Colonic mucosa (tissue), 4 donors: ENCODE data around the gene ECHS1. TPM values are rescaled to one million over a fixed set of nuclear protein-coding genes. Genes with fewer than 3 reads are reported as not detected.

ENCODE experiments used
- DNase-seq: peaks from one replicate; pipeline ENCODE4 v3.0.0-alpha.2; 2020
- H3K27ac ChIP-seq: fragments of 200-600 bp; one replicate; pipeline ENCODE4 v1.8.0; 2021
- H3K27me3 ChIP-seq: fragments of 200-600 bp; one replicate; pipeline ENCODE4 v1.8.0; 2021
- H3K36me3 ChIP-seq: fragments of 200-600 bp; one replicate; pipeline ENCODE4 v1.8.0; 2021
- H3K4me1 ChIP-seq: fragments of 200-600 bp; one replicate; pipeline ENCODE4 v1.8.0; 2021; ENCODE audit warnings: mild to moderate bottlenecking
- H3K4me3 ChIP-seq: fragments of 200-600 bp; one replicate; pipeline ENCODE4 v1.8.0; 2021
- H3K9ac ChIP-seq, 2 donors: one replicate each; pipeline ENCODE4 v1.7.0; 2013; ENCODE audit warnings: control low read depth in 2 of 2, low read depth in 2 of 2, low read length in 2 of 2
- H3K9me3 ChIP-seq: fragments of 200-600 bp; one replicate; pipeline ENCODE4 v1.8.0; 2021
- intact Hi-C: fragments of 100-400 bp; cut with DNase I; formaldehyde crosslinking; loops from one replicate; pipeline ENCODE4 v1.14.1; 2022
- total RNA-seq, 2 donors: library from RNA; stranded (reverse); fragmentation: NEBNext Ultra II Directional in 1 of 2; extraction: Animal tissue kit (Norgen Biotek cat#: 25700) in 1 of 2; gene quantifications; one replicate each; pipeline ENCODE4 v1.2.1, GENCODE V29; 2021
- TF ChIP-seq, protein P1 (sequence below): fragments of 200-600 bp; IDR thresholded peaks from one replicate; pipeline ENCODE4 v1.8.0; 2022; ENCODE audit warnings: antibody characterized with exemption, mild to moderate bottlenecking
- donor health status: healthy.
- donor health status: DM: no; HTN: no; CAD: no.
- donor health status: DM: no; HTN: no; CAD: no.

Gene ECHS1
- total RNA-seq, 2 donors from 2014 or later = 188 to 214 TPM

DNA sequence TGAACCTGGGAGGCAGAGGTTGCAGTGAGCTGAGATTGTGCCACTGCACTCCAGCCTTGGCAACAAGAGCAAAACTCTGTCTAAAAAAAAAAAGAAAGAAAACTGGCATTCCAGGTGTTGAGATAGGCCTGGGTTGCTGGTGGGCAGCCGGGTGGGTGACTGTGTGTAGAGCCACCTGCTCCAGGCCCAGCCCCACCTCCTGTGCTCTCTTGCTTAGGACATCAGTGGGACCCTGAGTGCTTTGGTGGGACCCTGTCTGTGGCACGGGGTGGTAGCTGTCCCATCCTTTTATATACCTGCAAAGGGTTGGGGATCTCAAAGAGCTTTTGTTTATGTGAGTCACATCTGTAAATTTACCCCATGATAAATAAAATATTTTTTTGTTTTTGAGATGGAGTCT is 12.1 kb upstream of the ECHS1 start:
- no peaks in the 10 kb centered on the region for H3K27me3 ChIP-seq
- TF ChIP-seq, protein P1, sequence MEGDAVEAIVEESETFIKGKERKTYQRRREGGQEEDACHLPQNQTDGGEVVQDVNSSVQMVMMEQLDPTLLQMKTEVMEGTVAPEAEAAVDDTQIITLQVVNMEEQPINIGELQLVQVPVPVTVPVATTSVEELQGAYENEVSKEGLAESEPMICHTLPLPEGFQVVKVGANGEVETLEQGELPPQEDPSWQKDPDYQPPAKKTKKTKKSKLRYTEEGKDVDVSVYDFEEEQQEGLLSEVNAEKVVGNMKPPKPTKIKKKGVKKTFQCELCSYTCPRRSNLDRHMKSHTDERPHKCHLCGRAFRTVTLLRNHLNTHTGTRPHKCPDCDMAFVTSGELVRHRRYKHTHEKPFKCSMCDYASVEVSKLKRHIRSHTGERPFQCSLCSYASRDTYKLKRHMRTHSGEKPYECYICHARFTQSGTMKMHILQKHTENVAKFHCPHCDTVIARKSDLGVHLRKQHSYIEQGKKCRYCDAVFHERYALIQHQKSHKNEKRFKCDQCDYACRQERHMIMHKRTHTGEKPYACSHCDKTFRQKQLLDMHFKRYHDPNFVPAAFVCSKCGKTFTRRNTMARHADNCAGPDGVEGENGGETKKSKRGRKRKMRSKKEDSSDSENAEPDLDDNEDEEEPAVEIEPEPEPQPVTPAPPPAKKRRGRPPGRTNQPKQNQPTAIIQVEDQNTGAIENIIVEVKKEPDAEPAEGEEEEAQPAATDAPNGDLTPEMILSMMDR = no peak
- no peak overlapping the region for H3K9ac ChIP-seq
- no peak overlapping the region for H3K27ac ChIP-seq
- H3K36me3 ChIP-seq = no peaks in the 10 kb centered on the region
- DNase-seq = no peak
- H3K4me1 ChIP-seq = no peaks in the 10 kb centered on the region
- intact Hi-C loops = no loop called here
- H3K9me3 ChIP-seq = no peaks in the 10 kb centered on the region
- H3K4me3 ChIP-seq = no peak overlapping the region

DNA sequence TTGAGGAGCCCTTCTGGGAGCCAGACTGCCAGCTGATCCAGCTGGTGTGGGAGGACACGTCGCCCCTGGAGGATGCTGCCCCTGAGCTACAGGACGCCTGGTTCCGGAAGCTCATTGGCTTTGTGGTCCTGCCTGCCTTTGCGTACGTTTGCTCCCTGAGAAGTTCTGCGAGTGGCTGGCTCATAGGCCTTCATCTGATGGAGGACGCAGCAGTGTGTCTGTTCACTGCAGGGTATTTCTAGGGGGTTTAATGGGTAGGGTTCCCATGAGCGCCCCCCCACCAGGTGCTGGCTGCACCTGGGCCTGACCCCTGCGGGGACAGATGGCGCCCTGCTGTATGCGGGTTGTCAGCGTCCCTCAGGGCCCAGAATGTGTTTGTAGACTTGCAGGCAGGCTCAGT is 10.9 kb upstream of the ECHS1 start:
- Histone ChIP-seq H3K9ac (no peak overlapping the region), H3K36me3 (no peaks in the 10 kb centered on the region), H3K4me1 (no peaks in the 10 kb centered on the region), H3K4me3 (no peak overlapping the region), H3K27me3 (no peaks in the 10 kb centered on the region), H3K9me3 (no peaks in the 10 kb centered on the region), H3K27ac (no peak overlapping the region)
- intact Hi-C loops = no loop called here
- TF ChIP-seq, protein P1 = no peak
- no peak for DNase-seq

DNA sequence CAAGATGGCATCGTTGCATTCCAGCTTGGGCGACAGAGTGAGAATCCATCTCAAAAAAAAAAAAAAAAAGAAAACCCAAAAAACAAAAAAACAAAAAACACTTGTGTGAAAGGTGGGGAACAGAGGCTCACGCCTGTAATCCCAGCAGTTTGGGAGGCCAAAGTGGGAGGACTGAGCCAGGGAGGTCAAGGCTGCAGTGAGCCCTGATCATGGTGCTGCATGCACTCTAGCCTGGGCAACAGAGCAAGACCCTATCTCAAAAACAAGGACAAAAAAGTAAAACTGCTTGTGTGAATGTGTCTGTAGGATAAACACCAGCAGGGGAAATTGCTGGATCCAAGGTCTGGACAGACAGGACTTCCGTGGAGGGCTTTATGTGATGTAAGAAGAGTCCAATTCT is 10.4 kb upstream of the ECHS1 start:
- no peaks in the 10 kb centered on the region for H3K36me3 ChIP-seq
- H3K4me1 ChIP-seq = no peaks in the 10 kb centered on the region
- no peak overlapping the region for H3K9ac ChIP-seq
- H3K4me3 ChIP-seq = no peak overlapping the region
- DNase-seq = no peak
- H3K27ac ChIP-seq = no peak overlapping the region
- TF ChIP-seq, protein P1 = no peak
- H3K9me3 ChIP-seq = no peaks in the 10 kb centered on the region
- intact Hi-C loops = no loop called here
- no peaks in the 10 kb centered on the region for H3K27me3 ChIP-seq

DNA sequence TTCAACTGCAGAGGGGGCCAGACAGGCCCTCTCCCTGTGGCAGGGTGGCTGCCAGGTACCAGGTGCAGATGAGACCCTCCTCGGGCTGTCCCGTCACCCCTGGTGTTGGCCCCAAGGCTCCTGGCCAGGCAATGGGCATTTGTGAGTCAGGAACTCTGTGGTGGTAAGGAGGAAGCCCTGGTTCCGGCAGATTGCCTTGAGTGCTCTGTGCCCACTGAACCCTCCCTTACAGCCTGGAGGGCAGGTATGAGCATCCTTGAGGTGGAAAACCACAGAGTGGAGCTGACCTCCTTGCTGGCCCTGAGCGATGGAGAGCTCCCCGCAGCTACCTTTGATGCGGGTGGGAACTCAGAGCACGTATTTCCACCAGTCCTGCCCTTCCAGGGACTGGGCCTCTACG is 7.9 kb upstream of the ECHS1 start:
- Histone ChIP-seq H3K9me3 (no peaks in the 10 kb centered on the region), H3K27ac (no peak overlapping the region), H3K36me3 (no peaks in the 10 kb centered on the region), H3K4me3 (no peak overlapping the region), H3K4me1 (peaks cover 5% of the 10 kb centered on the region), H3K9ac (no peak overlapping the region), H3K27me3 (no peaks in the 10 kb centered on the region)
- DNase-seq = no peak
- intact Hi-C loops = no loop called here
- TF ChIP-seq, protein P1 = no peak

DNA sequence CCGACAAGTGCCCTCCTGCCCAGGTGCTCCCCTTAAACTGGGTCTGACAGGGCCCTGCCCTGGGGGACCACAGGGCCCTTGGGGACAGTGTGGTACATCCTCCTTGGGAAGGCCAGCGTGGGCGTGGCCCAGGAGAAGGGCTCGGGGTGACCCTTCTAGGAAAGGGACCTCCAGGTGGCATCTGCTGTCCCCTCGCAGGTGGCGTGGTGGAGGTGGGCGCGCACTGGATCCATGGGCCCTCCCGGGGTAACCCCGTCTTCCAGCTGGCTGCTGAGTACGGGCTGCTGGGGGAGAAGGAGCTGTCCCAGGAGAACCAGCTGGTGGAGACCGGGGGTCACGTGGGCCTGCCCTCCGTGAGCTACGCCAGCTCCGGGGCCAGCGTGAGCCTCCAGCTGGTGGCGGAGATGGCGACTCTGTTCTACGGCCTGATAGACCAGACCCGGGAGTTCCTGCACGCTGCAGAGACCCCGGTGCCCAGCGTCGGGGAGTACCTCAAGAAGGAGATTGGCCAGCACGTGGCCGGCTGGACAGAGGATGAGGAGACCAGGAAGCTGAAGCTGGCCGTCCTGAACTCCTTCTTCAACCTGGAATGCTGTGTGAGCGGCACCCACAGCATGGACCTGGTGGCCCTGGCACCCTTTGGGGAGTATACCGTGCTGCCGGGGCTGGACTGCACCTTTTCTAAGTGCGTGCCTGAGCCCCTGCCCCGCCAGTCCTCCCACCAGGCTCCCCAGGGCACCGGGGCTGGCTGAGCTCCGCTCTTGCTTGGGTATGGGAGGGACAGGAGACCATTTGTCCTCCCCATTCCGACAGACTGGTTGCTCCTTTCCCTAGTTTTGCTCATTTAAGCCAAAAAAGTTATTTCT is 6.9 kb upstream of the ECHS1 start:
- TF ChIP-seq, protein P1 = no peak
- H3K27ac ChIP-seq = no peak overlapping the region
- no peaks in the 10 kb centered on the region for H3K27me3 ChIP-seq
- peak overlapping the region; percentile 90 for H3K4me3 ChIP-seq
- intact Hi-C loops = no loop called here
- peaks cover 5% of the 10 kb centered on the region for H3K4me1 ChIP-seq
- no peaks in the 10 kb centered on the region for H3K9me3 ChIP-seq
- H3K9ac ChIP-seq = peak overlapping the region; percentile 55 to 79
- H3K36me3 ChIP-seq = no peaks in the 10 kb centered on the region
- no peak for DNase-seq
